OCI-M2 (cell line): ENCODE measurements around the gene HUNK.
"Not testable (repeated sequence)": the region's sequence is repeated elsewhere in the genome, so short reads cannot be mapped to it uniquely, and the experiment has no call there.

ENCODE experiments used
- DNase-seq: peaks from one replicate; lab custom pipeline; 2025; ENCODE audit not compliant: unreplicated experiment; lab: John Stamatoyannopoulos, UW

The HUNK gene

GRCh38 chr21:31870472-31871193 lies 2.2 kb upstream of the HUNK start:
- no peak for DNase-seq

DNA sequence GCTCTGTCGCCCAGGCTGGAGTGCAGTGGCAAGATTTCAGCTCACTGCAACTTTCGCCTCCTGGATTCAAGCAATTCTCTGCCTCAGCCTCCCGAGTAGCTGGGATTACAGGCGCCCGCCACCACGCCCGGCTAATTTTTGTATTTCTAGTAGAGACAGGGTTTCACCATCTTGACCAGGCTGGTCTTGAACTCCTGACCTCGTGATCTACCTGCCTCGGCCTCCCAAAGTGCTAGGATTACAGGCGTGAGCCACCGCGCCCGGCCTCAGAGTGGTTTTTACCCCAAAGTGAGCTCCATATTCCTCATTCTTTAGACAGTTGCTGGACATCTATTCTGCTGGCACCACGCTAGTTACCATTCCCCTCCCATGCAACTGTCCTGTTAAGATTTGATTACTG lies 1.4 kb upstream of the HUNK start:
- not testable (repeated sequence) for DNase-seq

DNA sequence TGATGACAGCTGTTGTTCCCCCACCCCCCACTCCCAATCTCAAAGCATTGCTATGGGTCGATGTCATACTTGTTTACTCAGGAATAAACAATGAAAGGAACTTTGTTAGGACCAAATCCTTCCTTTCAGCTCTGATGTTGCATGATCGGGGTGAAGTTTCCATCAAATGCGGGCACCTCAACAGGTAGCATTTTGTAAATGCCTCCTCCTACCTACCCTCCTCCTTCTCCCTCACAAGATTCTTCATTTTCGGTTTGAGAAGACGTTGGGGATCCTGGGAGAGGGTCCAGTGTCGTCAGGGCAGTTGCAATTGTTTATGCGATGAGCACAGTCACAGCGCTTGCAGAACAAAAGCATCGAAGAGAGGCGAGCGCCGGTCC lies 758 bp upstream of the HUNK start:
- no peak for DNase-seq

- no peak for DNase-seq
These were observed 465 bp downstream of the HUNK start for GRCh38 chr21:31873275-31873695.

GRCh38 chr21:31873696-31874599 lies 1.1 kb downstream of the HUNK start:
- DNase-seq = no peak

- no peak for DNase-seq
These were observed 2.0 kb downstream of the HUNK start for GRCh38 chr21:31874812-31875212.

DNA sequence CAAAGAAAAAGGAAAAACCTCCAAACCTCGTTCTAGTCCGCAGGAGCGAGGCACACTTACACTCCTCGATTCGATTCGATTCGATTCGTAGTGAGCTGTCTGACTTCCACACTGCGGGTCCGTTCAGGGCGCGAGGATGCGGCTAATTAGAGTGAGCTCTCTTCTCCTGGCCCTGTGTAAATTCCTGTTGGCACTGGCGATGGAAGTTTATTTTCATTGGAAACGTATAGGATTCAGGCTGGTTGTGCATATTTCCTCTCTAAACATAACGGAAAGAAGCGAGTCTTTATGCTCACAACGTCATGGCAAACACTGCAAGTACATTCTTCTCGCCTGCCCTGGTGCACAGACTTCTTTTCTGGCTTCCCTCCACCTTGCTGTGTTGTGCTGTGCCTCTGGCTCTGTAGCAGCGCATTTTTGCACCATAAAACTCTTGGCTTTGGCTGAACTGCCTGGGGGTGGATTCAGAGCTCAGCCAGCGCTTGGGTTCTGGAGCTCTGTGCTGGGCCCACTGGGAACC lies 2.7 kb downstream of the HUNK start:
- no peak for DNase-seq

DNA sequence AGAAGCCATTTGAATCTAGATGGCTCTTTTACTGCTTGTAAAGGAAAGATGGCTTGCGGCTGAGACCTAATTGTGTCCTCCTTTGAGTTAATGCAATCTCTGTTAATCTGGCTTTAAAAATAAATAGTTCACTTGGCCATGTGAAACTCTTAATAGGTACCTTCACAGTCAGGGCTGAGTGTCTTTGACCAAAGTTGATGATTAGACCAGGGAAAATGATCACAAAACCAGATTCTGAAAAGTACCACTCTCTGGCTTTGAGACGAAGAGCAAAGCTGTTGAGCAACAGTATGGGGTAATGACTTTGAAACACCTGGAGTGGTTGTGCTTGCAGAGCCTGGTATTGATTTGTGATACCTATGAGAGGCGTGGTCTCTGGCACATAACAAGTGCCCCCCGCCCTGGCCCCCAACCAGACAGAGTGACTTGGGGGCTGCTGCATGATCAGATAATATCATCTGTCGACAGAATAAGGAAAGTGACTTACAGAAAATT lies 4.7 kb downstream of the HUNK start:
- DNase-seq = no peak

GRCh38 chr21:31878831-31879230 lies 6.0 kb downstream of the HUNK start:
- no peak for DNase-seq

DNA sequence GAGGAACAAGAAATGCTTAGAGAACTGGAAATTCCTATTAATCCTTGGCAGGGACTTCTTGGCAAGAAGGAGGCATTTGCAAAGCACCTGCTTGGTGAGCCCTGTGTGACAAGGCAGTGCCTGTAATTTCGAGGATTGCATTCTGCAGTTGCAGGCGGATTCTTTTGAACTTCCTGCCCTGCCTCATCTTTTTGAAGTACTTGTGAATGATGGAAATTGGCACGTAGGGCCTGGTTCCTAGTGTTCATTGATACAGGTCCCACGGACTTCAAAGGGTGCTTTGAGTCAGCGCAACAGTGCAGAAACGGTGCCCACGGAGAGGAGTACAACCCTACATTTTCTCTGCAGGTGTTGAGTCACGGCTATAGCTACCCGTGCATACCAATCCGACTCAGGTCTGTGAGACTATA lies 6.4 kb downstream of the HUNK start:
- DNase-seq = no peak

DNA sequence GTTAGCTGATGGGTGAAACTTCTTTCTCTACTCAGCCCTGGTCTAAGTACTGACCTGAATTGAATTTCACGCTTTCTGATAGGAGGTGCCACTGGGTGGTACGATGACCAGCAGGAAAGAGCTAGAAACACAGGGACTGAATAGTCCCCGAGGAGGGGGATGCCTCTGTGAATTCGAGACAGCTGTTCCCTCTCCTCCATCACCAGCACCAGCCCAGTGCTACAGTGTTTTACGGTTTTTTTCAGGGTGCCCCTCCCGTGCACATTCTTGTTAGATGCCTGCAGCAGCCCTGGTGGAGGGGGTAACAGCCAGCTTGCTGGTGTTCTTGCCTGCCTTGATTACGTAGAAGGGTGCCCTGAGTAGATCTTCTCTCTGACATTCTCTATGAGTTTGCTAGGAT lies 7.1 kb downstream of the HUNK start:
- no peak for DNase-seq

DNA sequence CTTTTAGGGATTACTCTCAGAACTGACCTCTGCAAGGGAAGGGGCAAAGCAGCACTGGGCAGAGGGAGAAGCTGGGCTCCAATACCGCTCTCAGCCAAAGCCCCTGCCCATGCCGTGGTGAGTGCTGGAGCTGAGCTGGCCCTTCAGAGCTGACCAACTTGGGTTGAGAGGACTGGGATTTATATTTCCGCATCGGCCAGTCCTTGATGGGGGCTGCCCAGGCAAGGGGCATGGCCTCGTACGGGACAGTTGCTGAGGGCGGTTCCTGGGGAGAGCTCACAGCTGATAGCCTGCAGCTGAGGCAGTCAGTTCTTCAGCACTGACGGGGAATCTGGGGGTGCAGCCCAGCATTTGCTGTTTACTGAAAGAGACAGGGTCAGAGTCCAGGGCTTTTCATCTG lies 8.0 kb downstream of the HUNK start:
- no peak for DNase-seq

DNA sequence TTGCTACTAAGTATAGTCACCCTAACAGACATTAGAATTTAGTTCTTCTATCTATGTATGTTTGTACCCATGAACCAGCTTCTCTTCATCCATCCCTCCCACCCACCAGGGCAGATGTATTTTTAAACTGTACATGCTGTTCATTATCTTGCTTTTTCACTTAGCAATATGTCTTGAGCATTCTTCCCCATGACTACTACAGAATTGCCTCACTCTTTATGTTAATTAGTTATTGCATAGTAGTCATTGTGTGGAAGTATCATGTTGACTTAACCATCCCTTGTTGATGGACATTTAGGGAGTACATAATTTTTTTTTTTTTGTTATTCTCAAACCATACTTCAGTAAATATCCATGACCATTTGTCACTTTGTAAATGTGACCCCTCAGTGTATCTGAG lies 9.9 kb downstream of the HUNK start:
- no peak for DNase-seq

- no peak for DNase-seq
These were observed 12.3 kb downstream of the HUNK start for GRCh38 chr21:31885146-31885545.

DNA sequence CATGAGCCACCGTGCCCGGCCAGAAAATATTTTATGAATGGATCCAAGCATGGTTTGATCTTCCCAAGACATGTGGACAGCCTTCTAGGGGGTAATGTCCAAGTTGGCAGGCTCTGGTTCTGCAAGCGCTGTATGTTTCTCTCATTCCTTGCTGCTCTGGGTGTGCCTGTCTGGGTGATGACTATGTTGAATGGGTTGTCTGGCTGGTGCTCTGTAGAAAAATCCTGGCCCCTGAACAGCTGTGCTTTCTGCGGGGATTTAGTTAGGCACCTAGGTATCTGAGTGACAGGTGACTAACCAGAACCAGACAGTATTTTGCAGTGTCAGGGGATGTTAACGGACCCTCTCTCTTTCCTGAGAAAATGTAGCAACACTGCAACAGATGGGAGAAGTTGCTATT lies 14.1 kb downstream of the HUNK start:
- DNase-seq = no peak

- DNase-seq = no peak
These were observed 14.6 kb downstream of the HUNK start for GRCh38 chr21:31887391-31887841.

DNA sequence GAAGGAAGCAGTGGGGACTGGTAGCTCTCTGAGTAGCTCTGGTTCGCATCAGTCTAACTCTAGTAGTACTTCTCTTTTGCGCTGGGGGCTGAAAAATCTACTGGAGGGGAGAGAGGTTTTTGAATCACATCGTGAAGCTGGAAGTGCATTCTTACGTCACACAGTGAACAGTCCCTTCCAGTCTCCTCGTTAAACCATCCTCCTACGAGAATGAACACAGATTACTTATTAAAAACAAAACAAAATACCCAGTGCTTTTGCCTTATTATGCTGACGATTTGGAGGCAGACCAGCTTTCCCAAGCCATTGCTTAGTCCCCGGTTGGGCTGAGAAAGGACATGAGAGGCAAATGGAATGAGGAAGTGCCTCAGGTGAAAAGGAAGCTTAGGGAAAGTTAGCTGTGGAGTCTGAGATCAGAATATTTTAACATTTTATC lies 16.1 kb downstream of the HUNK start:
- no peak for DNase-seq

DNA sequence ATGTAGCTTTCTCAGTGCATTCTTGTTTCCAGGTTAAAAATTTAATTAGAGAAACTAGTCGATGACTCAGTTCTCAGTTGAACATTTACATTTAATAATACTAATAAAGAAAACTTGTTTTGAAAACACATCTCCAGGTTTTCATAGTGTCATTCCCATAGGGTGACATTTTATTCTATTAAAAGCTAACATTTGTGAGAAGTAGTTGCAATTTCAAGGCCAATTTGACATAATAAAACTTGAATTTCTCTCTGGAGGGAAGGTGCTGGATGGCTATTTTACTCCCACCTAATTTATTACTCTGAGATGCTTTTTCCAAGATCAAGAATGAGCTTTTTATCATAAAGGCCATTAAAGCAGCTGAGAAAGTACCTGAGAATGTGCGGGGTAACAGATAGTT lies 16.6 kb downstream of the HUNK start:
- no peak for DNase-seq

- no peak for DNase-seq
These were observed 19.9 kb downstream of the HUNK start for GRCh38 chr21:31892686-31893085.

DNA sequence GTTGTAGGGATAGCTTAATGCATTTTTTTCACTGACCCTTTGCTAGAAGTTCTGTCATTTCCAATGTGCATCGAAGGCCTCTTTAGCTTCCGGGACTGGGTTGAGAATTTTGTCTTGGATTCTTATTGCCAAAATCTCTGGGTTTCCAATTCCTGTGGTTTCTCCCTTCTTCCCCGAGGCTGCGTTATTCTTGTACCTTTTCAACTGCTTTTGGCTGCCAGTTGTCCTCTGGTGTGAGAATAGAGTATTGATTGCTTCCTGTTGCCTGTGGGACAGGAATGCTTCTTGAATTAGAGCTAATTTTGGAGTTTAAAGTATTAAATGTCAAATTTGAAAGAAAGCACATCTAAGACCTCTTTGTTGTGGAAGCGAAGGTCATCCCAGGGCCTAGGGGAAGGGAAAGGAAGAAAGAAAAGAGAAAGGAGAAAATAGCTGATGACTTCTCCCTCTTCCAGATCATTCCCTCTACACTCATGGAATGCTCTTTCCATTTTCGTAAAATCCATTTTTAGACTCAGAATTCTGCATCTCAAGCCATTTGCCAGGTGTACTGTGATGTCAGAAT lies 21.1 kb downstream of the HUNK start:
- DNase-seq = no peak

DNA sequence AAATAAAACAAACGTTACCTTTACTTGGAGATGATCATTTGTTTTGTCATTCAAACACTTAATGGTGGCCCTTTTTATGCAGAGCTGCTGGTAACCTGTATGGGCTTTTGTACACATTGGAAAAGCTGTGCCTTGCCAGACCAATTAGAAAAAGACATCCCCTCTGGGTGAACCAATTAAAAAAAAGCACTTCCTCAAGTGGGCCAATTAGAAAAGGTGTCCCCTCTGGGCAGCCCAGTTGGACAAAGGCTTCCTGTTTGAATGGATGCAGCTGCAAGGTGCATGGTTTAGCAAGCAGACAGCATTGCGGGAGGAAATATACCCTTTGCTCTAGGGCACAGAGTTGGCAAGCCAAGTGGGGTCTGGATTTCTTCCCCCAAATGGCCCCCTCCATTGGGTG lies 21.6 kb downstream of the HUNK start:
- no peak for DNase-seq
